GM12892 (cell line): Measurements from ENCODE around the gene NELFE.
"Not testable (repeated sequence)": the region's sequence is repeated elsewhere in the genome, so short reads cannot be mapped to it uniquely, and the experiment has no call there.

Experiments used
- POLR2A ChIP-seq: IDR thresholded peaks from 2 replicates; pipeline ENCODE4 v1.6.1; 2011; ENCODE audit warnings: low read depth, low read length, control low read depth
- POLR2AphosphoS5 ChIP-seq: IDR thresholded peaks from 2 replicates; pipeline ENCODE4 v1.6.1; 2011; ENCODE audit warnings: low read depth, low read length, control low read depth

- not testable (repeated sequence) for TF ChIP-seq POLR2AphosphoS5, POLR2A
Observed at GRCh38 chr6:31996385-31996784, 37.6 kb upstream of the NELFE start.
